ENCODE measurements around the gene SDK1. TPM values are rescaled to one million over a fixed set of nuclear protein-coding genes. Genes with fewer than 3 reads are reported as not detected.
A peak's percentile ranks its signal among the peaks of the same experiment; 100 is the strongest.
"Not testable (repeated sequence)": the region's sequence is repeated elsewhere in the genome, so short reads cannot be mapped to it uniquely, and the experiment has no call there.

The SDK1 gene
- polyA plus RNA-seq, 1 donor from 2014 or later = not detected

- H3K27ac Mint-ChIP-seq = no peak overlapping the region
- H3K36me3 Mint-ChIP-seq = no peaks in the 10 kb centered on the region
- no peak overlapping the region for H3K4me3 Mint-ChIP-seq
- H3K9me3 Mint-ChIP-seq = no peaks in the 10 kb centered on the region
- no peaks in the 10 kb centered on the region for H3K4me1 Mint-ChIP-seq
- peaks cover 7% of the 10 kb centered on the region for H3K27me3 Mint-ChIP-seq
Measured at GRCh38 chr7:3691478-3692158, 390.6 kb downstream of the SDK1 start.

- Mint-ChIP-seq H3K27ac (no peak overlapping the region), H3K4me3 (no peak overlapping the region), H3K9me3 (no peaks in the 10 kb centered on the region), H3K36me3 (no peaks in the 10 kb centered on the region), H3K4me1 (no peaks in the 10 kb centered on the region), H3K27me3 (peaks cover 7% of the 10 kb centered on the region)
Measured at GRCh38 chr7:3695602-3696001, 394.6 kb downstream of the SDK1 start.

- no peaks in the 10 kb centered on the region for H3K9me3 Mint-ChIP-seq
- peaks cover 7% of the 10 kb centered on the region for H3K27me3 Mint-ChIP-seq
- H3K4me1 Mint-ChIP-seq = no peaks in the 10 kb centered on the region
- no peak overlapping the region for H3K4me3 Mint-ChIP-seq
- no peak overlapping the region for H3K27ac Mint-ChIP-seq
- no peaks in the 10 kb centered on the region for H3K36me3 Mint-ChIP-seq
Measured at GRCh38 chr7:3696113-3696512, 395.1 kb downstream of the SDK1 start.

- Mint-ChIP-seq H3K9me3 (no peaks in the 10 kb centered on the region), H3K27me3 (peaks cover 7% of the 10 kb centered on the region), H3K36me3 (no peaks in the 10 kb centered on the region), H3K27ac (no peak overlapping the region), H3K4me3 (no peak overlapping the region), H3K4me1 (no peaks in the 10 kb centered on the region)
Measured at GRCh38 chr7:3697472-3697871, 396.4 kb downstream of the SDK1 start.

GRCh38 chr7:3705258-3705657 is 404.2 kb downstream of the SDK1 start:
- Mint-ChIP-seq H3K27me3 (no peaks in the 10 kb centered on the region), H3K9me3 (peaks cover 3 to 12% (median 8%) of the 10 kb centered on the region in 3 donors), H3K4me1 (no peaks in the 10 kb centered on the region), H3K36me3 (peaks cover 1% of the 10 kb centered on the region), H3K4me3 (no peak overlapping the region), H3K27ac (no peak overlapping the region)

- H3K4me3 Mint-ChIP-seq, H3K36me3 Mint-ChIP-seq, H3K27me3 Mint-ChIP-seq, H3K27ac Mint-ChIP-seq, H3K4me1 Mint-ChIP-seq: not testable (repeated sequence)
- peaks cover 3 to 12% (median 8%) of the 10 kb centered on the region in 3 donors for H3K9me3 Mint-ChIP-seq
Measured at GRCh38 chr7:3706091-3706490, 405.0 kb downstream of the SDK1 start.

- Mint-ChIP-seq H3K4me3 (no peak overlapping the region), H3K27me3 (no peaks in the 10 kb centered on the region), H3K27ac (no peak overlapping the region), H3K4me1 (no peaks in the 10 kb centered on the region), H3K9me3 (peaks cover 0 to 6% (median 0%) of the 10 kb centered on the region in 3 donors), H3K36me3 (peaks cover 3% of the 10 kb centered on the region)
Measured at GRCh38 chr7:3710122-3710521, 409.1 kb downstream of the SDK1 start.

- Mint-ChIP-seq H3K4me1 (no peaks in the 10 kb centered on the region), H3K9me3 (peaks cover 0 to 4% (median 0%) of the 10 kb centered on the region in 3 donors), H3K27me3 (no peaks in the 10 kb centered on the region), H3K36me3 (peaks cover 3% of the 10 kb centered on the region), H3K27ac (no peak overlapping the region), H3K4me3 (no peak overlapping the region)
Measured at GRCh38 chr7:3710531-3710930, 409.5 kb downstream of the SDK1 start.

GRCh38 chr7:3712841-3713240 is 411.8 kb downstream of the SDK1 start:
- Mint-ChIP-seq H3K9me3 (no peaks in the 10 kb centered on the region), H3K27me3 (no peaks in the 10 kb centered on the region), H3K4me3 (no peak overlapping the region), H3K4me1 (no peaks in the 10 kb centered on the region), H3K27ac (no peak overlapping the region), H3K36me3 (peaks cover 3% of the 10 kb centered on the region)

GRCh38 chr7:3721422-3721821 is 420.4 kb downstream of the SDK1 start:
- H3K27ac Mint-ChIP-seq = no peak overlapping the region
- peaks cover 0 to 2% (median 0%) of the 10 kb centered on the region in 3 donors for H3K9me3 Mint-ChIP-seq
- H3K4me3 Mint-ChIP-seq = peak overlapping the region in 1 of 4 donors; percentile 63
- H3K36me3 Mint-ChIP-seq = no peaks in the 10 kb centered on the region
- H3K27me3 Mint-ChIP-seq = no peaks in the 10 kb centered on the region
- H3K4me1 Mint-ChIP-seq = no peaks in the 10 kb centered on the region

- H3K4me3 Mint-ChIP-seq = peak overlapping the region in 1 of 4 donors; percentile 25
- no peak overlapping the region for H3K27ac Mint-ChIP-seq
- H3K36me3 Mint-ChIP-seq = no peaks in the 10 kb centered on the region
- peaks cover 0 to 2% (median 0%) of the 10 kb centered on the region in 3 donors for H3K9me3 Mint-ChIP-seq
- H3K27me3 Mint-ChIP-seq = peaks cover 2% of the 10 kb centered on the region
- H3K4me1 Mint-ChIP-seq = peaks cover 0 to 1% (median 0%) of the 10 kb centered on the region in 3 donors
Measured at GRCh38 chr7:3722396-3722922, 421.4 kb downstream of the SDK1 start.

GRCh38 chr7:3725155-3726059 is 424.4 kb downstream of the SDK1 start:
- Mint-ChIP-seq H3K27ac (no peak overlapping the region), H3K4me3 (no peak overlapping the region), H3K36me3 (no peaks in the 10 kb centered on the region), H3K27me3 (peaks cover 2% of the 10 kb centered on the region), H3K4me1 (peaks cover 0 to 1% (median 0%) of the 10 kb centered on the region in 3 donors), H3K9me3 (peaks cover 0 to 6% (median 2%) of the 10 kb centered on the region in 3 donors)

GRCh38 chr7:3730276-3730675 is 429.2 kb downstream of the SDK1 start:
- no peak overlapping the region for H3K4me3 Mint-ChIP-seq
- no peaks in the 10 kb centered on the region for H3K36me3 Mint-ChIP-seq
- H3K9me3 Mint-ChIP-seq = peaks cover 2 to 16% (median 4%) of the 10 kb centered on the region in 3 donors
- H3K4me1 Mint-ChIP-seq = peaks cover 0 to 1% (median 0%) of the 10 kb centered on the region in 3 donors
- no peak overlapping the region for H3K27ac Mint-ChIP-seq
- H3K27me3 Mint-ChIP-seq = peaks cover 2% of the 10 kb centered on the region

GRCh38 chr7:3732395-3733005 is 431.4 kb downstream of the SDK1 start:
- H3K36me3 Mint-ChIP-seq = no peaks in the 10 kb centered on the region
- peaks cover 2 to 16% (median 4%) of the 10 kb centered on the region in 3 donors for H3K9me3 Mint-ChIP-seq
- no peak overlapping the region for H3K4me3 Mint-ChIP-seq
- no peak overlapping the region for H3K27ac Mint-ChIP-seq
- no peaks in the 10 kb centered on the region for H3K27me3 Mint-ChIP-seq
- no peaks in the 10 kb centered on the region for H3K4me1 Mint-ChIP-seq
